Sigmoid colon (tissue), 7 donors: ENCODE results near the gene SPATA31C1. TPM values are rescaled to one million over a fixed set of nuclear protein-coding genes. Genes with fewer than 3 reads are reported as not detected.

Experiments
- DNase-seq: peaks from one replicate; pipeline ENCODE4 v3.0.0-alpha.2; 2019
- H3K27ac ChIP-seq, 4 donors: fragments of 200-600 bp; sonication (generic); one replicate each; pipeline ENCODE4 v1.5.1; 2016 to 2019; ENCODE audit warnings: mild to moderate bottlenecking in 1 of 4
- H3K27me3 ChIP-seq, 3 donors: fragments of 200-600 bp; sonication (generic); one replicate each; pipeline ENCODE4 v1.5.1; 2019; ENCODE audit warnings: mild to moderate bottlenecking in 1 of 3
- H3K36me3 ChIP-seq, 4 donors: fragments of 200-600 bp; sonication (generic); one replicate each; pipeline ENCODE4 v1.5.1; 2016 to 2019
- H3K4me1 ChIP-seq, 4 donors: fragments of 200-600 bp; sonication (generic); one replicate each; pipeline ENCODE4 v1.5.1; 2017 to 2019
- H3K4me3 ChIP-seq, 4 donors: fragments of 200-600 bp; sonication (generic); one replicate each; pipeline ENCODE4 v1.5.1; 2017 to 2019; ENCODE audit warnings: mild to moderate bottlenecking in 2 of 4, moderate library complexity in 1 of 4
- H3K9me3 ChIP-seq, 4 donors: fragments of 200-600 bp in 3 of 4; sonication (generic) in 3 of 4; one replicate each; pipeline versions ENCODE4 v1.5.1 to v1.6.1; 2013 to 2019
- EP300 ChIP-seq, 4 donors: sonication (generic); formaldehyde crosslinking; IDR thresholded peaks; one replicate each; pipeline ENCODE4 v1.6.1; 2017; ENCODE audit warnings: antibody characterized with exemption in 4 of 4
- POLR2A ChIP-seq, 2 donors: fragments of 450-650 bp; IDR thresholded peaks; one replicate each; pipeline ENCODE4 v1.6.1; 2016; ENCODE audit warnings: antibody characterized with exemption in 2 of 2, mild to moderate bottlenecking in 2 of 2, moderate library complexity in 2 of 2
- POLR2AphosphoS5 ChIP-seq, 4 donors: sonication (generic); formaldehyde crosslinking; IDR thresholded peaks; one replicate each; pipeline ENCODE4 v1.6.1; 2017; ENCODE audit warnings: antibody characterized with exemption in 4 of 4
- WGBS, 2 donors: extraction: QIAGEN DNeasy Blood & Tissue Kit; methylation state at CpG; one replicate each; pipeline ENCODE4 v1.1.7; 2013; 5-methylcytosine and 5-hydroxymethylcytosine counted together
- intact Hi-C: fragments of 100-400 bp; cut with DNase I; formaldehyde crosslinking; loops from one replicate; pipeline ENCODE4 v1.15.1; 2023
- polyA plus RNA-seq, 3 donors: library from polyadenylated mRNA; stranded (reverse); fragments of 200-250 nt; gene quantifications; one replicate each; pipeline ENCODE4 v1.2.3, GENCODE V29; 2013
- total RNA-seq, 4 donors: library from RNA; depleted of rRNA; stranded (reverse); fragments of >200 nt; gene quantifications; one replicate each; pipeline ENCODE4 v1.1.0, GENCODE V29; 2016
- TF ChIP-seq, protein P1 (sequence below), 4 experiments: fragments of 450-650 bp in 3 of 4; fragments of 200-600 bp in 1 of 4; IDR thresholded peaks; one replicate each; pipeline ENCODE4 v1.5.1; 2016 to 2019; ENCODE audit warnings: antibody characterized with exemption in 4 of 4, mild to moderate bottlenecking in 3 of 4, moderate library complexity in 2 of 4
- donor health status: healthy with polysubstance abuse.
- donor health status: Bipolar disorder and iron deficiency.
- donor health status: healthy.

Gene SPATA31C1
- total and polyA plus RNA-seq, 7 donors: not detected

DNA sequence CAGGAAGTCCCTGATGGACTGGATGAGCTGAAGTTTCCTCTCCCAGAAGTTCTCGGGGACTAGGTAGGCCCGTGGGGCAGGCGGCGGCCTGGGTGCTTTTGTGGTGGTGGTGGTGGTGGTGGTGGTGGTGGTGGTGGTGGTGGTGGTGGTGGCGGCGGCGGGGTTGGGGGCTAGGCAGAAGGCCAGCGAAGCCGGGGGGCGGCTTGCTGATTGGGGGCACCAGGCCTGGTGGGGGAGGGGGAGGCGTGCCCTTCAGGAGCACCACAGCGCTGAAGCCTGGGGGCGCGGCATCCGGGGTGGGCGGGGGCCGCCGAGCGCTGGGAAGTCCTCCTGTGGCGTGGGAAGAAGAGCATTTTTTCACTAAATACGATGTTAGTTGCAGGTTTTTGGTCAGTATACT, 26.9 kb downstream of the SPATA31C1 start:
- Histone ChIP-seq H3K4me1 (peaks cover 0 to 5% (median 0%) of the 10 kb centered on the region in 4 donors), H3K4me3 (peak overlapping the region in 2 of 4 donors; percentile 17 to 43), H3K9me3 (peaks cover 0 to under 1% (median 0%) of the 10 kb centered on the region in 4 donors), H3K27ac (no peak overlapping the region), H3K27me3 (peaks cover 0 to 4% (median 0%) of the 10 kb centered on the region in 3 donors), H3K36me3 (no peaks in the 10 kb centered on the region)
- WGBS, 2 donors: 67 to 86% methylated on average over 21 of the region's 21 CpGs
- intact Hi-C loops: no loop called here
- DNase-seq: no peak
- TF ChIP-seq EP300 (IDR thresholded peaks at IDR 0.05): no peak
- no peak for TF ChIP-seq POLR2AphosphoS5 (IDR thresholded peaks at IDR 0.05)
- TF ChIP-seq, protein P1, sequence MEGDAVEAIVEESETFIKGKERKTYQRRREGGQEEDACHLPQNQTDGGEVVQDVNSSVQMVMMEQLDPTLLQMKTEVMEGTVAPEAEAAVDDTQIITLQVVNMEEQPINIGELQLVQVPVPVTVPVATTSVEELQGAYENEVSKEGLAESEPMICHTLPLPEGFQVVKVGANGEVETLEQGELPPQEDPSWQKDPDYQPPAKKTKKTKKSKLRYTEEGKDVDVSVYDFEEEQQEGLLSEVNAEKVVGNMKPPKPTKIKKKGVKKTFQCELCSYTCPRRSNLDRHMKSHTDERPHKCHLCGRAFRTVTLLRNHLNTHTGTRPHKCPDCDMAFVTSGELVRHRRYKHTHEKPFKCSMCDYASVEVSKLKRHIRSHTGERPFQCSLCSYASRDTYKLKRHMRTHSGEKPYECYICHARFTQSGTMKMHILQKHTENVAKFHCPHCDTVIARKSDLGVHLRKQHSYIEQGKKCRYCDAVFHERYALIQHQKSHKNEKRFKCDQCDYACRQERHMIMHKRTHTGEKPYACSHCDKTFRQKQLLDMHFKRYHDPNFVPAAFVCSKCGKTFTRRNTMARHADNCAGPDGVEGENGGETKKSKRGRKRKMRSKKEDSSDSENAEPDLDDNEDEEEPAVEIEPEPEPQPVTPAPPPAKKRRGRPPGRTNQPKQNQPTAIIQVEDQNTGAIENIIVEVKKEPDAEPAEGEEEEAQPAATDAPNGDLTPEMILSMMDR (IDR thresholded peaks at IDR 0.05): no peak
- TF ChIP-seq POLR2A (IDR thresholded peaks at IDR 0.05): no peak

DNA sequence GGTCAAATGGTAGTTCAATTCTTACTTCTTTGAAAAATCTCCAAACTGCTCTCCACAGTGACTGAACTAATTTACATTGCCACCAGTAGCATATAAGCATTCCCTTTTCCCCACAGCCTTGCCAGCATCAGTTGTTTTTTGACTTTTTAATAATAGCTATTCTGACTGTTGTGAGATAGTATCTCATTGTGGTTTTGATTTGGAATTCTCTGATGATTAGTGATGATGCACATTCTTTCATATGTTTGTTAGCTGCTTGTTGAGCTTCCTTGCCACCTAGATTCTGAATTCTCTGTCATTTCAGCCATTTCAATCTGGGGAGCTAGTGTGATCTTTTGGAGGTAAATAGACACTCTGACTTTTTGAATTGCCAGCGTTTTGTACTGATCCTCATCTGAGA, 32.5 kb downstream of the SPATA31C1 start:
- no peak for DNase-seq
- H3K27me3 ChIP-seq: peaks cover 0 to 4% (median 0%) of the 10 kb centered on the region in 3 donors
- H3K9me3 ChIP-seq: peaks cover 0 to 3% (median 0%) of the 10 kb centered on the region in 4 donors
- H3K4me3 ChIP-seq: no peak overlapping the region
- TF ChIP-seq POLR2AphosphoS5 (IDR thresholded peaks at IDR 0.05) (no peak), POLR2A (IDR thresholded peaks at IDR 0.05) (no peak), EP300 (IDR thresholded peaks at IDR 0.05) (no peak)
- TF ChIP-seq, protein P1 (IDR thresholded peaks at IDR 0.05): no peak
- H3K4me1 ChIP-seq: no peaks in the 10 kb centered on the region
- 72 to 93% methylated on average over 1 of the region's 1 CpG for WGBS, 2 donors
- no peak overlapping the region for H3K27ac ChIP-seq
- intact Hi-C loops: loop anchor here (10.0 kb wide), 1 partner anchor 625 kb away; no protein-coding TSS in a partner anchor
- no peaks in the 10 kb centered on the region for H3K36me3 ChIP-seq

DNA sequence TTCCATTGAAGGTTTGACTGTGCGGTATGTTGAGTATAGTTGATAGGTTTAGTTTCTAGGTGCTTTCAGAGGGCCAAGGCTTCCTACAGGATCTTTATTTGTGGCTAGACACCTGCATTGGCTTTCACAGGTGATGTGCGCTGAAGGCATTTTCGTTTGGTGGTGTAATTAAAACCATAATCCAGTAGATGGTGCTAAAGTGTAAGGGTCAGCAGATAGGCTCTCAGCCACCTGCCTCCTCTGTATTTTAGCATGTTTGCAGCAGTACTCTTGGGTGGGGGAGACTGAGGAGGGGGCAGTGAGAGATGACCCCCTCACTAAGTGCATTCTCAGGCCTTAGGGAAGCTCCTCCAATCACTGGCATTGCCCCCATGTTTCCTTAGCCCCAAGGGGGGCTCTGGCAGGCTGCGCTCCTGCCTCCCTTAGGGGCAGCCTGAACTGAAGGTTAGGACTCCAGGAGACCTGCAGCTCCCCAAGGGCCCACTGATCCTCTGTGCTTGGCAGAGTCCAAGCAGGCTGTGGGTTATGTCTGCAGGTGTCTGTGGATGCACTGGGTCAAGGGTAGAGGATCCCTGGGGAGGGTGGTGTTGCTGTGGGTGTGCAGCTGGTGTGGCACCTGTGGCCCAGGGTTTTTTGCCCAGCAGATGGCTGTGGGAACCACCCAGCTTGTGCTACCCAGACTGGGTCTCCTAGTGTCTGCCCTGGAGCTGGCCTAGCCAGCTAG, 33.2 kb downstream of the SPATA31C1 start:
- TF ChIP-seq POLR2A (IDR thresholded peaks at IDR 0.05) (no peak), POLR2AphosphoS5 (IDR thresholded peaks at IDR 0.05) (no peak)
- TF ChIP-seq, protein P1 (IDR thresholded peaks at IDR 0.05): peak in 1 of 4 experiments; percentile 36
- Histone ChIP-seq H3K9me3 (peaks cover 0 to 3% (median 0%) of the 10 kb centered on the region in 4 donors), H3K27ac (no peak overlapping the region), H3K4me1 (no peaks in the 10 kb centered on the region), H3K36me3 (no peaks in the 10 kb centered on the region), H3K4me3 (no peak overlapping the region), H3K27me3 (no peaks in the 10 kb centered on the region)
- DNase-seq: no peak
- intact Hi-C loops: loop anchor here (10.0 kb wide), 1 partner anchor 624 kb away; no protein-coding TSS in a partner anchor
- 73 to 74% methylated on average over 4 of the region's 4 CpGs for WGBS, 2 donors

DNA sequence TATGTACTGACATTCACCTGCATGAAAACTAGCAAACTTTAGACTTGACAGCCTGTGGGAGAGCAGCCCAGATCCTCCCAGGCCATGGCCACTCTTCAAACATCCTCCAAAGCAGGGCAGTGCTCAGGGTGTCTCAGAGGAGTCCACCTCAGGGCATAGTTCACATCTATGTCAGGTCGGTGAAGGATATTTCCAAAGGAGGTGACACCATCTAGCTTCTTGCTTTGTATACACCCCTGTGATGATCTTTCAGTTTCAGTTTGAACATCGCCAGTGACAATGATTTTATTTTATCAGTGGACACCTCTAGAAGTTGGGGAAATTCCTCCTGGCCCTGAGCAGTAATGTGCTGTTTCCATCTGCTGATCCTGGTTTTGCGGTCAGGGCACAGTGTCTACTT, 36.5 kb downstream of the SPATA31C1 start:
- intact Hi-C loops: loop anchor here (10.0 kb wide), 1 partner anchor 621 kb away; no protein-coding TSS in a partner anchor
- H3K9me3 ChIP-seq: peaks cover 0 to 3% (median 0%) of the 10 kb centered on the region in 4 donors
- no peaks in the 10 kb centered on the region for H3K27me3 ChIP-seq
- no peak for TF ChIP-seq EP300 (IDR thresholded peaks at IDR 0.05)
- TF ChIP-seq, protein P1 (IDR thresholded peaks at IDR 0.05): no peak
- no peak for TF ChIP-seq POLR2A (IDR thresholded peaks at IDR 0.05)
- no peak for TF ChIP-seq POLR2AphosphoS5 (IDR thresholded peaks at IDR 0.05)
- WGBS, 2 donors: 65 to 78% methylated on average over 3 of the region's 3 CpGs
- H3K27ac ChIP-seq: no peak overlapping the region
- H3K36me3 ChIP-seq: no peaks in the 10 kb centered on the region
- no peaks in the 10 kb centered on the region for H3K4me1 ChIP-seq
- no peak overlapping the region for H3K4me3 ChIP-seq
- DNase-seq: no peak
